Mucosa of stomach (tissue), 1 donor: ENCODE measurements around the gene CDH16.

Source experiments
- H3K27me3 ChIP-seq: one replicate; pipeline ENCODE4 v1.7.0; 2013; ENCODE audit warnings: mild to moderate bottlenecking, low read length; ENCODE audit not compliant: control insufficient read depth, insufficient read depth
- H3K36me3 ChIP-seq: one replicate; pipeline ENCODE4 v1.7.0; 2013; ENCODE audit warnings: low read length; ENCODE audit not compliant: control insufficient read depth, insufficient read depth
- H3K4me1 ChIP-seq: one replicate; pipeline ENCODE4 v1.7.0; 2013; ENCODE audit warnings: mild to moderate bottlenecking, low read length; ENCODE audit not compliant: control insufficient read depth, insufficient read depth
- H3K4me3 ChIP-seq: one replicate; pipeline ENCODE4 v1.7.0; 2013; ENCODE audit warnings: low read length
- H3K9ac ChIP-seq: one replicate; pipeline ENCODE4 v1.7.0; 2013; ENCODE audit warnings: mild to moderate bottlenecking, low read length, moderate library complexity
- H3K9me3 ChIP-seq: one replicate; pipeline ENCODE4 v1.7.0; 2013; ENCODE audit warnings: mild to moderate bottlenecking, low read length, moderate library complexity; ENCODE audit not compliant: control insufficient read depth
- donor health status: Pancreatic carcinoma.

The CDH16 gene

DNA sequence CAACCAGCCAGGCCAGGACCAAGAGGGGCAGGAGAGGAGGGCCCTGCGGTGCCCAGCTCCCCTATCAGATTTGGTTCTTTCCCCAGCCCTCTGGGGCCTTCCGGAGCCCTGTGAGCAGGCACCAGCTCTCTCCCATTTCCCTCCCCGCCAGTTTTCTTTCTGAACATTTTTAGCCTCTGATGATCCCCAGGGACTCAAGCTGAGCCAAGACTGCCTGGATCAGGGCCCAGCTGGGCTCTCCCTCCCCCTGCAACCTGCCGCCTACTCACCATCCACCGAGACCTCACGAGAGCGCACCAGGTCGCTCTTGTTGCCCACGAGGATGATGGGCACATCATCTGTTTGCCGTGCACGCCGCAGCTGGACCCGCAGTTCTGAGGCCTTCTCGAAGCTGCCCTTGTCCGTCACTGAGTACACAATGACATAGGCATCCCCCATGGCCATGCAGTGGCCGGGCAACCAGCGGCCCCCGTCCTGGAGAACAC lies 4.6 kb upstream of the CDH16 start:
- H3K4me1 ChIP-seq, result peaks cover 29% of the 10 kb centered on the region
- peaks cover 47% of the 10 kb centered on the region for H3K27me3 ChIP-seq
- no peaks in the 10 kb centered on the region for H3K9me3 ChIP-seq
- H3K4me3 ChIP-seq, result no peak overlapping the region
- H3K9ac ChIP-seq, result no peak overlapping the region
- no peaks in the 10 kb centered on the region for H3K36me3 ChIP-seq

DNA sequence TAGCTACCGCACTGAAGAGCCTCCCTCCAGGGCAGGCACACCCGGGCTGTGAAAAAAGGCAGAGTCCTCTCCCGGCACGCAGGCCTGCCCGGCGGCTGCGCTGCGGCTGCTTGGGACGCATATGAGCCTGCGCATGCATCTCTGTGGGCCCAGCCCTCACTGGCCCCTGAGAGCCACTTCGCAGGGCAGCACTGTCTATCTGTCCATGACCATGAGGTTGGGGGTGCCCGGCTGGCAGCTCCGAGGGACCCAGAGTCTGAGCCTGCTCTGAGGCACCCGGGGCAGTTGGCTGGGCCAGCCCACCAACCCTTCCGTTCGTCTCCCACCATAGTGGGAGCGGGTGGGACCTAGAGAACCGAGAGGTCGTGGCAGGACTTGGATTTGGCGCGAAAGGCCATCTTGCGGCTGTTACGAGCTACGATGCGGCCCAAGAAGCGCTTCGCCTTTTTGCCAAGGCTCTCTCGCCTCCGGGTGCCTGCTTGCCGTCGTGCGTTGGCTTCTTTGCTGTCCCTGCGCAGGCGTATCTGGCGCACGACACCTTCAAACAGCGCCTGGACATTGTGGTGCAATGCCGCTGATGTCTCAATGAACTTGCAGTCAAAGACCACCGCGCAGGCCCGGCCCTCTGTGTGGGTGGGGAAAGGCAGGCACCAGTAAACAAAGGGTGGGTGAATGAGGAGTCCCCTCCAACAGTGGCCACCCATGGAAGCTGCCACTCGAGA lies 3.2 kb upstream of the CDH16 start:
- peaks cover 30% of the 10 kb centered on the region for H3K4me1 ChIP-seq
- H3K9ac ChIP-seq, result no peak overlapping the region

DNA sequence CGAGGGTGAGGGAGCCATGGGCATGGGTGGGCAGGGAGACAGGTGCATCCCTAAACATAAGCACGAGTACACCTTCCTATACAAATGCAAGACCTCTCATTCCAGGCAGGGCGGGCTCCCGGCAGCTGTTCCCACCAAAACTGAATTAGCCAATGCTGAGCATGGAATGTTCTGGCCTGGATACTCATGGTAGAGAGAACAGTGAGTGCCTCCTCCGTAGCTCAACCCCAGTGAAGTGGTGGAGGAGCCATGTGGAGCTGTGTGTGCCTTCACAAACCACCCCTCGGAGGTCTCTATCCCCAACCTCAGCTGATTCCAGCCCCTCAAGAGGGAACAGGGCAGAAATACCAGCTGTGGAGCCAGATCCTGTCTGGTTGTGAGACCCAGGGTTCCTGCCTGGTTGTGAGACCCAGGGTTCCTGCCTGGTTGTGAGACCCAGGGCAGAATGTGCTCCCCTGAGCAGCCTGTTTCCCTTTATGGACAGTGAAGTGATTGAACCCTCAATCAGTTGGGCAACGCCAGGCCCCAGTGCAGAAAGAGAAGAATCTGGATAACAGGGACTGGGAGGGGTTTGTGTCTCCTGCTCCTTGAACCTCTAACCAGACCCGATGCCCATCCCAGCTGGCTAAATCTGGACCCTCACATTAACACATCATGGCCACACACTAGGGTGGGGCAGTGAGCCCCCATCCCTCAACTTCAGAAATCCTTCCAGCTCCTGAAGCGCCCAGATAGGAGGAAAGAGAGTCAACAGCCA lies 2.4 kb upstream of the CDH16 start:
- H3K9ac ChIP-seq, result no peak overlapping the region

More for the DNA sequence above, 3.2 kb upstream of the CDH16 start:
- no peaks in the 10 kb centered on the region for H3K9me3 ChIP-seq
- peaks cover 47% of the 10 kb centered on the region for H3K27me3 ChIP-seq
- H3K4me3 ChIP-seq, result no peak overlapping the region
- H3K36me3 ChIP-seq, result no peaks in the 10 kb centered on the region

DNA sequence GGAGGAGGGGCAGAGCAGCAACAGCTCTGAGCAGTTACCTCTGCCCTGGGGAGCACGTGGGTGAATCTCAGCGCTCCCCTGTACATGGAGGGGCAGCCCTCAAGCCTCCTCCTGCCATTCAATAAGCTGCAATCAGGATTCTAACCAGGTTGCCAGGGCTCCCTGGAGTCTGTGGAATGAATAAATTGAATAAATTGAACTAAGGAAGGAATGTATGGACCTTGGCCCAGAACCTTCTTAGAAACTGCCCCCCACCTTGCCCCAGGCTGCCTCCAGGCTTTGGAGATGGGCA lies 1.6 kb upstream of the CDH16 start:
- no peaks in the 10 kb centered on the region for H3K36me3 ChIP-seq
- H3K4me1 ChIP-seq, result peaks cover 24% of the 10 kb centered on the region
- H3K9me3 ChIP-seq, result no peaks in the 10 kb centered on the region
- no peak overlapping the region for H3K9ac ChIP-seq
- H3K27me3 ChIP-seq, result peaks cover 31% of the 10 kb centered on the region
- no peak overlapping the region for H3K4me3 ChIP-seq

More for the DNA sequence above, 2.4 kb upstream of the CDH16 start:
- no peaks in the 10 kb centered on the region for H3K9me3 ChIP-seq
- peaks cover 30% of the 10 kb centered on the region for H3K4me1 ChIP-seq
- peaks cover 39% of the 10 kb centered on the region for H3K27me3 ChIP-seq
- no peak overlapping the region for H3K4me3 ChIP-seq
- no peaks in the 10 kb centered on the region for H3K36me3 ChIP-seq

DNA sequence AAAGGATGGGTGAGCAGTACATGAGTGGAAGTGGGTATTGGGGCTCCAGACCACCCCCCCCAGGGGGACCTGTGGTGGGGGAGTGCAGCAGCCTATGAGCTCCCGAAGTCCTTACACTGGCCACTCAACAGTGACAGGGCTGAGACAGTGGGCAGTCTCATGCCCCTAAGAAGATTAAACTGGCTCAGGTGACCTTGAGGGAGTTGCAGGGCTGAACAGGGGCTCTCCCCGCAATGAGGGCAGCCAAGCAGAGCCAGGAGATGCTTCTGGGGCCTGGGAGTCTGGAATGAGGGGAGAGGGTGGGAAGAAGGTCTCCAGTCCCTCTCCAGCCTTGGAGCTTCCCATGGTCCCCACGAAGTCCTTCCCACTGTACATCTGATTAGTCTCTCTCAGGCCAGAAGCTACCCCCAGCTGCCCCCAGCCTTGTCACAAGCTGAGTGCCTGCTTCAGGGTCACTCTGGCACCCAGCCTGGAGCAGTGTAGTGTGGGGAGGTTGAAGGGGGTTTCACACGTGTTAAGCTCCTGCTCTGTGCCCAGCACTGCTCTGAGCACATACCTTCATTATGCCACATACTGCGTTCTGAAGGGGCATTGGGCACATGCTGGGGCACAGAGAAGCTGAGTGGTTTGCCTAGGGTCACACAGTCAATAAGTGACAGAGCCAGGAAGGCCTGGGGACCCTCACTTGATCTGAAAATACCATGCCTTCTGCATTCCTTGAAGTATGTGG lies 1.0 kb upstream of the CDH16 start:
- H3K4me3 ChIP-seq, result no peak overlapping the region
- H3K9ac ChIP-seq, result no peak overlapping the region
- H3K27me3 ChIP-seq, result peaks cover 26% of the 10 kb centered on the region
- no peaks in the 10 kb centered on the region for H3K9me3 ChIP-seq
- peaks cover 23% of the 10 kb centered on the region for H3K4me1 ChIP-seq
- H3K36me3 ChIP-seq, result no peaks in the 10 kb centered on the region

DNA sequence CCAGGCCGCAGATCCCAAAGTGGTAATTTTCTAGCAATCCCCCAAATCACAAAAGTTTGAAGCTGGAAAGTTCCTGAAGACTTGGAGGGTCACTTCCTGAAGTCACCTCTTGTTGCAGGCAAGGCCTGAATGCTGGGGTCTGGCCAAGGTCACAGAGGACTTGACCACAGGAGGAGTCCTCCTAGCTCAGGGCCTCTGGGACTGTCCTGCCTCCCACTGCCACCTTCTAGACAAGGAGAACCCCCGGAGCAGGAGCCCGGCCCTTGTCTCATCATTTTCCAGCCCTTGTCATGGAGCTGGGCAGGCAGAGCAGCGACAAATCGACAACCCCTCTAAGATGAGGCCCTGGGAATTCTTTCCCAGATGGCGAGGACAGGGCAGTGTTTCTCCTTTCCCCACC lies 330 bp downstream of the CDH16 start:
- Histone ChIP-seq H3K27me3 (peaks cover 15% of the 10 kb centered on the region), H3K9me3 (no peaks in the 10 kb centered on the region), H3K4me3 (no peak overlapping the region), H3K4me1 (peaks cover 14% of the 10 kb centered on the region), H3K9ac (no peak overlapping the region), H3K36me3 (no peaks in the 10 kb centered on the region)

DNA sequence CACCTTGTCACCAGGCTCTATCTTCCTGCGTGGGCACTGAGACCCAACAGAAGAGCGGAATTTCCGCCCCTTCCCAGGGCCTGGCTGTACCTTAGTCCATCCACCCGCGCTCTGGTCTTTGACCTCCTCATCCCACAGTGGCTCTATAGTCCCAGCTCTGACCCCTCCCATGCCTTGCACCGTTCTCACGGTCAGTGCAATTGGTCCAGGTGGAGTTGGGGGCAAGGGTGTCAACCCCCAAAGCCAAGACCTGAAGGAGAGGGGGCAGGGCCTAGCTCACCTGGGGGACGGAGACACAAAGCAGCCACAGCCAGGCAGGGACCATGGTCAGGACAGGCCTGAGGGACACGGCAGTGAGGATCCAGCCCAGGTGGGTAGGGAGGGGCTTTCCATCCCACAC lies 944 bp downstream of the CDH16 start:
- no peak overlapping the region for H3K9ac ChIP-seq
- H3K4me1 ChIP-seq, result peaks cover 14% of the 10 kb centered on the region
- H3K36me3 ChIP-seq, result no peaks in the 10 kb centered on the region
- peaks cover 13% of the 10 kb centered on the region for H3K27me3 ChIP-seq
- no peaks in the 10 kb centered on the region for H3K9me3 ChIP-seq
- H3K4me3 ChIP-seq, result no peak overlapping the region

GRCh38 chr16:66916518-66916917 lies 2.2 kb downstream of the CDH16 start:
- Histone ChIP-seq H3K27me3 (peaks cover 6% of the 10 kb centered on the region), H3K9me3 (no peaks in the 10 kb centered on the region), H3K4me3 (no peak overlapping the region), H3K9ac (no peak overlapping the region), H3K36me3 (no peaks in the 10 kb centered on the region), H3K4me1 (peaks cover 14% of the 10 kb centered on the region)

DNA sequence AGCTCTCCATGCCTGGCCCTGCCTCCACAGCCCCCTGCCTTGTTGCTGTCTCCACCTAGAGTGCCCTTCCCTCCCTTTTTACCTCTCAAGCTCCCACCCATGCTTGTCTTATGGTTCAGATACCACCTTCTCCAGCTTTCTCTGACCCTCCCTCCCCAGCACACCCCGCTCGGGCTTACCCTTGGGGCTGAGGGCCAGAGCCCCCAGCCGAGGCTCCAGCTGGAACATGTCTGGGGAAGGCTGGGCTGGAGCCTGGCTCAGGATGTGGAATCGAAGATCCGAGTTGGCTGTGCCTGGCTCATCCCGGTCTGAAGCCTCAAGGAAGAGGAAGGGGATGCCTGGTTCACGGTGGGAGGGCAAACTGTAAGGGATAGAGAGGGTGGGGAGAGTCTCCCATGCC lies 3.6 kb downstream of the CDH16 start:
- no peaks in the 10 kb centered on the region for H3K9me3 ChIP-seq
- H3K36me3 ChIP-seq, result no peaks in the 10 kb centered on the region
- H3K9ac ChIP-seq, result no peak overlapping the region
- H3K27me3 ChIP-seq, result no peaks in the 10 kb centered on the region
- no peak overlapping the region for H3K4me3 ChIP-seq
- peaks cover 14% of the 10 kb centered on the region for H3K4me1 ChIP-seq

- no peaks in the 10 kb centered on the region for H3K27me3 ChIP-seq
- H3K4me1 ChIP-seq, result peaks cover 13% of the 10 kb centered on the region
- H3K9me3 ChIP-seq, result no peaks in the 10 kb centered on the region
- no peak overlapping the region for H3K9ac ChIP-seq
- H3K4me3 ChIP-seq, result no peak overlapping the region
- H3K36me3 ChIP-seq, result no peaks in the 10 kb centered on the region
These were observed 4.1 kb downstream of the CDH16 start for GRCh38 chr16:66914541-66914940.

DNA sequence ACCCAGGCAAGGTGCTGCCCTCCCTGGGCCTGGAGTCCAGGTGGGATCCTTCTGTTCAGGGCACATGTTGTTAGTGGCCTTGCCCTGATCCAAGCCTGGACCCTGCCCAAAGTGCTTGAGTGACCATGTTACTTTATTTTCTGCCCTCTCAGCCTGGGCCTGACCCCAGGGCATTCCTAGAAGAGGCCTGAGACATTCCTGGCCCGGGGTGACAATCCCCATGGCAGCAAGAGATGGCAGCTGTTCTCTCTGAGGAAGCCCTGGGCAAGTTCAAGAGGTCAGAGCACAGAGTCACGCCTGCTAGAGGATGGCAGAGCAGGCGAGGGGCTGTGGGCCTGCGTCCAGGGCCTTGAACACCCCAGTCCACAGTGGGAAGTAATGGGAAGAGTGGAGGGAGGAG lies 5.0 kb downstream of the CDH16 start:
- no peak overlapping the region for H3K4me3 ChIP-seq
- H3K4me1 ChIP-seq, result peaks cover 5% of the 10 kb centered on the region

DNA sequence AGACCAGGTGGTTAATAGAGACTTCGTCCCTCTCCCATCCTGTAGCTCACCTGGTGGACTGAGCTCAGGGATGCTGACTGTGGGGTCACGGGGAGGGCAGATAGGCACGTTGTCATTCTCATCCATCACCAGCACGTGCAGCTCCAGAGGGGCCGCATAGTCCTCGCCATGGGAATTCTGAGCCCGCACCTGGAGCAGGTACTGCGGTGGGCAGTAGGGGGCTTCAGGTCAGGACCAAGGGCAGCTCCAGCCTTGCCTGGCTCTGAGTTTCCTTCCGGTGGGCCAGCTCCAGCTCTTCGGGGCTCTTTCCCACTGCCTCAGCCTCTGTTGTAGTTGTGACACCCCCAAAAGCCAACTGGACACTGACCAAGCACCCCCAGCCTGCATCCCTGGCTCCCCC lies 5.6 kb downstream of the CDH16 start:
- Histone ChIP-seq H3K9me3 (no peaks in the 10 kb centered on the region), H3K4me3 (no peak overlapping the region), H3K4me1 (no peaks in the 10 kb centered on the region), H3K36me3 (no peaks in the 10 kb centered on the region), H3K9ac (no peak overlapping the region), H3K27me3 (no peaks in the 10 kb centered on the region)

More for the DNA sequence above, 5.0 kb downstream of the CDH16 start:
- Histone ChIP-seq H3K9me3 (no peaks in the 10 kb centered on the region), H3K36me3 (no peaks in the 10 kb centered on the region), H3K9ac (no peak overlapping the region), H3K27me3 (no peaks in the 10 kb centered on the region)
